Heart right ventricle (tissue), 16 donors: ENCODE data around the gene ZNF398. TPM values are rescaled to one million over a fixed set of nuclear protein-coding genes. Genes with fewer than 3 reads are reported as not detected.

ENCODE experiments used
- ATAC-seq, 8 donors: fragments of 200-7000 bp; cut with Tn5 transposase; one replicate each; pipeline ENCODE4 v1.9.1; 2020; ENCODE audit warnings: mild to moderate bottlenecking in 8 of 8, moderate library complexity in 8 of 8, moderate number of reproducible peaks in 1 of 8
- DNase-seq, 2 donors: peaks; one replicate each; pipeline ENCODE4 v3.0.0-alpha.2; 2020
- H3K27ac ChIP-seq, 10 donors: fragments of 200-600 bp; sonication (generic) in 2 of 10; one replicate each; pipeline versions ENCODE4 v1.5.0 to v1.8.0; 2020 to 2022; ENCODE audit warnings: mild to moderate bottlenecking in 3 of 10
- H3K27me3 ChIP-seq, 7 donors: fragments of 200-600 bp; one replicate each; pipeline ENCODE4 v1.8.0; 2021 to 2022; ENCODE audit warnings: mild to moderate bottlenecking in 2 of 7
- H3K36me3 ChIP-seq, 9 donors: fragments of 200-600 bp; sonication (generic) in 1 of 9; one replicate each; pipeline versions ENCODE4 v1.5.0 to v1.8.0; 2020 to 2022; ENCODE audit warnings: mild to moderate bottlenecking in 2 of 9
- H3K4me1 ChIP-seq, 9 donors: fragments of 200-600 bp; sonication (generic) in 1 of 9; one replicate each; pipeline versions ENCODE4 v1.5.0 to v1.8.0; 2020 to 2022; ENCODE audit warnings: mild to moderate bottlenecking in 4 of 9
- H3K4me3 ChIP-seq, 10 donors: fragments of 200-600 bp; sonication (generic) in 2 of 10; one replicate each; pipeline versions ENCODE4 v1.5.0 to v1.8.0; 2020 to 2022; ENCODE audit warnings: mild to moderate bottlenecking in 7 of 10, moderate library complexity in 2 of 10
- H3K9me3 ChIP-seq, 11 donors: fragments of 200-600 bp in 10 of 11; sonication (generic) in 2 of 11; one replicate each; pipeline versions ENCODE4 v1.5.0 to v1.8.0; 2013 to 2022; ENCODE audit warnings: mild to moderate bottlenecking in 2 of 11, control low read depth in 1 of 11, moderate library complexity in 1 of 11
- CTCF ChIP-seq, 9 donors: fragments of 200-600 bp; sonication (generic) in 2 of 9; IDR thresholded peaks; one replicate each; pipeline versions ENCODE4 v1.5.0 to v1.8.0; 2021 to 2022; ENCODE audit warnings: antibody characterized with exemption in 9 of 9, mild to moderate bottlenecking in 5 of 9, moderate library complexity in 1 of 9
- WGBS, 2 donors: extraction: QIAGEN DNeasy Blood & Tissue Kit; methylation state at CpG; one replicate each; pipeline ENCODE4 v1.1.7; 2013; ENCODE audit warnings: inconsistent platforms in 1 of 2; 5-methylcytosine and 5-hydroxymethylcytosine counted together
- intact Hi-C, 10 donors: fragments of 100-400 bp; cut with DNase I; formaldehyde crosslinking; loops; one replicate each; pipeline versions ENCODE4 v1.11.1 to v1.14.2; 2022
- polyA plus RNA-seq, 2 donors: library from polyadenylated mRNA; stranded (reverse); fragments of 200-250 nt; gene quantifications; one replicate each; pipeline ENCODE4 v1.2.3, GENCODE V29; 2013
- total RNA-seq, 10 donors: library from RNA; stranded (reverse); fragmentation: NEBNext Ultra II Directional in 3 of 10; extraction: Animal tissue kit (Norgen Biotek cat#: 25700) in 3 of 10; gene quantifications; one replicate each; pipeline versions ENCODE4 v1.2.1 to v1.2.4, GENCODE V29; 2021 to 2023
- donor health status: Arrhythmogenic right ventricular cardiomyopathy.
- donor health status: ischemic (EF 13 %, LVEDD 7.1; RV severe dilation, severe dysfunction).
- donor health status: healthy with polysubstance abuse.
- donor health status: DM: no; HTN: yes; CAD: no.
- donor health status: DM: no; HTN: no; CAD: no.
- donor health status: ischemic (EF 25% LVEDD 6.9; RV normal size, moderate dysfunction).
- donor health status: ischemic (EF 25% LVEDD 5.7; RV mildly dilated, moderate dysfunction).
- donor health status: healthy.
- donor health status: DM: yes; HTN: yes; CAD: no.
- donor health status: Ischemic cardiomyopathy.
- donor health status: ischemic (EF 35%, LVEDD 5.7; RV mildly dilated, moderate dysfunction).
- donor health status: nonischemic (EF 11% LVEDD 7.7; RV severe dilation, severe dysfunction).
- donor health status: DM: yes; HTN: yes; CAD: no.
- donor health status: PGD.
- donor health status: ischemic (EF 29% LVEDD 5.4; RV normal size, mild dysfunction).
- donor health status: nonischemic (EF 23%, LVEDD 6.1; RV moderate dilation, normal function).

ZNF398 gene
- total and polyA plus RNA-seq, 12 donors, result 2.0 to 9.2 (median 7.4) TPM

GRCh38 chr7:149188637-149189259, 41.5 kb downstream of the ZNF398 start:
- Histone ChIP-seq H3K4me1 (no peaks in the 10 kb centered on the region), H3K27ac (no peak overlapping the region), H3K9me3 (no peaks in the 10 kb centered on the region), H3K36me3 (no peaks in the 10 kb centered on the region), H3K27me3 (peaks cover 0 to 3% (median 0%) of the 10 kb centered on the region in 7 donors), H3K4me3 (no peak overlapping the region)
- no peak for TF ChIP-seq CTCF (IDR thresholded peaks at IDR 0.05)
- intact Hi-C loops, result no loop called here
- DNase-seq (no peak), ATAC-seq (no peak)
- 60 to 61% methylated on average over 12 of the region's 12 CpGs for WGBS, 2 donors

DNA sequence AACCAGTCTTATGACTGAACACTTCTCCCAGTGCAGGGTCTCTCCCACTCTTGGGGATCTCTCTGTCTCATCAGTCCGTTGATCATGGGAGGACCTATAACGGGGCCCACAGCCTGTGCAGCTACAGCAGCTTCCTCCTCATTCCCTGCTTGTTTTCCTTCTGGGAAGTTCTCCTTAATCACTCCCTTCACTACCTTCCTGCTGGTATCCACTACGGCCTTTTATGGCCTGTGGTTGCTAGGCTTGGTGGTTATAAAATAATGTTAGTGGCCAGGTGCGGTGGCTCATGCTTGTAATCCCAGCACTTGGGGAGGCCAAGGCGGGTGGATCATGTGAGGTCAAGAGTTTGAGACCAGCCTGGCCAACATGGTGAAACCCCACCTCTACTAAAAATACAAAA, 44.6 kb downstream of the ZNF398 start:
- H3K4me1 ChIP-seq, result peaks cover 0 to 16% (median 12%) of the 10 kb centered on the region in 9 donors
- intact Hi-C loops, result no loop called here
- H3K27ac ChIP-seq, result no peak overlapping the region
- no peak for TF ChIP-seq CTCF (IDR thresholded peaks at IDR 0.05)
- 64 to 67% methylated on average over 5 of the region's 5 CpGs for WGBS, 2 donors
- DNase-seq, result no peak
- ATAC-seq, result no peak
- H3K36me3 ChIP-seq, result no peaks in the 10 kb centered on the region
- H3K27me3 ChIP-seq, result peaks cover 0 to 3% (median 0%) of the 10 kb centered on the region in 7 donors
- no peak overlapping the region for H3K4me3 ChIP-seq
- no peaks in the 10 kb centered on the region for H3K9me3 ChIP-seq

- WGBS, 2 donors, result 85 to 88% methylated on average over 4 of the region's 4 CpGs
- peaks cover 0 to 3% (median 0%) of the 10 kb centered on the region in 7 donors for H3K27me3 ChIP-seq
- H3K36me3 ChIP-seq, result peaks cover 0 to 23% (median 16%) of the 10 kb centered on the region in 9 donors
- DNase-seq (no peak), ATAC-seq (peak in 1 of 8 donors; percentile 3)
- H3K4me3 ChIP-seq, result peak overlapping the region in 9 of 10 donors; percentile 62 to 97 (median 88)
- H3K27ac ChIP-seq, result peak overlapping the region in 9 of 10 donors; percentile 84 to 96 (median 92)
- no peaks in the 10 kb centered on the region for H3K9me3 ChIP-seq
- H3K4me1 ChIP-seq, result peaks cover 0 to 26% (median 24%) of the 10 kb centered on the region in 9 donors
- intact Hi-C loops, result loop anchor here in 3 of 10 donors (1.0 to 5.0 kb wide), 3 partner anchors 43 to 45 kb away; partner anchors contain the start of gene ZNF212 (in 3 of the 3)
- TF ChIP-seq CTCF (IDR thresholded peaks at IDR 0.05), result no peak
Observed at GRCh38 chr7:149194799-149195179, 47.5 kb downstream of the ZNF398 start.

- H3K36me3 ChIP-seq, result peaks cover 0 to 29% (median 23%) of the 10 kb centered on the region in 9 donors
- 0% methylated on average over 76 to 97 of the region's 97 CpGs for WGBS, 2 donors
- TF ChIP-seq CTCF (IDR thresholded peaks at IDR 0.05), result peak; percentile 30 to 89 (median 67)
- no peaks in the 10 kb centered on the region for H3K9me3 ChIP-seq
- H3K4me3 ChIP-seq, result peak within 1 kb of the TSS; percentile 62 to 97 (median 85)
- intact Hi-C loops, result loop anchor here in 3 of 10 donors (1.0 to 5.0 kb wide), 3 partner anchors 42 to 44 kb away; partner anchors contain the start of gene ZNF212 (in 3 of the 3)
- H3K27me3 ChIP-seq, result peaks cover 0 to 3% (median 0%) of the 10 kb centered on the region in 7 donors
- H3K27ac ChIP-seq, result peak within 1 kb of the TSS; percentile 68 to 96 (median 91)
- peak; percentile 96 to 99 (median 98) for ATAC-seq
- DNase-seq, result peak; percentile 89 to 90
- H3K4me1 ChIP-seq, result peaks cover 0 to 26% (median 24%) of the 10 kb centered on the region in 9 donors
Observed at GRCh38 chr7:149195180-149196150, 48.2 kb downstream of the ZNF398 start, which contains the start of gene ZNF282. ZNF282 (plus strand) TSS chr7:149195546; CDS start chr7:149195590, 44 bp downstream.
